K562 (cell line): Measurements from ENCODE around the gene GTPBP6. TPM values are rescaled to one million over a fixed set of nuclear protein-coding genes. Genes with fewer than 3 reads are reported as not detected.

ENCODE experiments used
- ATAC-seq: fragments of 200-7000 bp; cut with Tn5 transposase; 3 replicates; pipeline ENCODE4 v1.9.1; 2020; ENCODE audit warnings: moderate library complexity
- BruUV-seq: library from RNA; stranded (reverse); fragments of 400-500 nt; replicated peaks from 2 replicates; lab custom pipeline; 2021; lab: Mats Ljungman, UMichigan
- CTCF ChIA-PET: fragments of 300-600 bp; formaldehyde crosslinking; extraction: SDS; loops from one replicate; lab custom pipeline; 2021; ENCODE audit warnings: low intra/inter-chr PET ratio; lab: Yijun Ruan, JAX
- POLR2A ChIA-PET: fragments of 300-600, 350-650 bp; sonication (Branson Sonifier 250); formaldehyde crosslinking; extraction: SDS; loops from one replicate; lab custom pipeline; 2021; ENCODE audit warnings: antibody characterized with exemption, inconsistent platforms; lab: Yijun Ruan, JAX
- DNase-seq, 4 experiments: peaks; one replicate each; pipeline versions ENCODE4 v3.0.0 to v3.0.0-alpha.2; 2011 to 2018; ENCODE audit warnings: low spot score in 3 of 4, mixed read lengths in 3 of 4; ENCODE audit errors: extremely low read depth in 1 of 4
- FAIRE-seq: peaks from 2 replicates; lab custom pipeline; 2011; peaks lifted over from hg19 to GRCh38; lab: Jason Lieb, UNC
- H2AFZ ChIP-seq: 2 replicates; pipeline ENCODE4 v1.6.0; 2011; ENCODE audit warnings: low read depth, low read length, control low read depth, inconsistent platforms
- H3K27ac ChIP-seq: fragments of 200-600 bp; 3 replicates; pipeline ENCODE4 v1.8.0; 2011; ENCODE audit warnings: low read depth, mild to moderate bottlenecking, control low read depth, inconsistent platforms, low read length, moderate library complexity, mixed read lengths; ENCODE audit errors: extremely low read depth
- H3K27me3 ChIP-seq, 2 experiments: fragments of 300-600 bp in 1 of 2; 2 replicates in 1 of 2; 3 replicates in 1 of 2; pipeline versions ENCODE4 v1.6.0 to v1.8.0; 2011; ENCODE audit warnings: inconsistent platforms in 2 of 2, low read length in 2 of 2, mild to moderate bottlenecking in 1 of 2, mixed read lengths in 1 of 2, moderate library complexity in 1 of 2; ENCODE audit not compliant: control insufficient read depth in 2 of 2, insufficient read depth in 2 of 2
- H3K36me3 ChIP-seq: fragments of 300-600 bp; 3 replicates; pipeline ENCODE4 v1.8.0; 2011; ENCODE audit warnings: mild to moderate bottlenecking, low read length, inconsistent platforms; ENCODE audit not compliant: control insufficient read depth, insufficient read depth
- H3K4me1 ChIP-seq, 2 experiments: fragments of 200-600 bp in 1 of 2; replicated peaks in 1 of 2; 2 replicates in 1 of 2; 3 replicates in 1 of 2; pipeline versions ENCODE4 v1.5.1 to v1.8.0; 2011; ENCODE audit warnings: inconsistent platforms in 2 of 2, low read length in 2 of 2, mild to moderate bottlenecking in 1 of 2, mixed read lengths in 1 of 2, moderate library complexity in 1 of 2; ENCODE audit not compliant: control insufficient read depth in 2 of 2, insufficient read depth in 2 of 2
- H3K4me2 ChIP-seq: 2 replicates; pipeline ENCODE4 v1.6.1; 2011; ENCODE audit warnings: low read length, control low read depth, inconsistent platforms, mixed read lengths; ENCODE audit not compliant: insufficient read depth
- H3K4me3 ChIP-seq: fragments of 200-600 bp; sonication (generic), shearing (Covaris generic); 2 replicates; pipeline ENCODE4 v1.5.1; 2016; ENCODE audit warnings: control low read depth, inconsistent platforms
- H3K79me2 ChIP-seq: fragments of 200-600 bp; 3 replicates; pipeline ENCODE4 v1.8.0; 2011; ENCODE audit warnings: low read length, inconsistent platforms; ENCODE audit not compliant: control insufficient read depth, insufficient read depth
- H3K9ac ChIP-seq, 2 experiments: 2 replicates each; pipeline versions ENCODE4 v1.6.0 to v1.6.1; 2011; ENCODE audit warnings: low read depth in 2 of 2, low read length in 2 of 2, control low read depth in 1 of 2, inconsistent platforms in 1 of 2, mild to moderate bottlenecking in 1 of 2, mixed read lengths in 1 of 2; ENCODE audit not compliant: insufficient read depth in 1 of 2
- H3K9me1 ChIP-seq: one replicate; pipeline ENCODE4 v1.6.0; 2011; ENCODE audit warnings: inconsistent platforms, mild to moderate bottlenecking, low read length, moderate library complexity; ENCODE audit not compliant: control insufficient read depth, insufficient read depth
- H3K9me3 ChIP-seq: replicated peaks from 2 replicates; pipeline ENCODE4 v1.5.1; 2011; ENCODE audit warnings: low read depth, low read length, inconsistent platforms; ENCODE audit not compliant: control insufficient read depth, insufficient read depth
- H4K20me1 ChIP-seq: replicated peaks from 2 replicates; pipeline ENCODE4 v1.6.1; 2011; ENCODE audit warnings: low read length, inconsistent platforms, mixed read lengths; ENCODE audit not compliant: control insufficient read depth, insufficient read depth
- ELF1 ChIP-seq: fragments of 200-800 bp; sonication (Bioruptor generic); IDR thresholded peaks from 2 replicates; pipeline ENCODE4 v1.6.1; 2016; ENCODE audit warnings: missing genetic modification characterization, missing compliant biosample characterization
- FOXK2 ChIP-seq, 2 experiments: fragments of 450-650 bp; IDR thresholded peaks in 1 of 2; conservative IDR thresholded peaks in 1 of 2; 2 replicates each; pipeline ENCODE4 v1.6.1; 2016; ENCODE audit warnings: low read depth in 2 of 2, mild to moderate bottlenecking in 1 of 2
- L3MBTL2 ChIP-seq: fragments of 450-650 bp; IDR thresholded peaks from 2 replicates; pipeline ENCODE4 v1.6.1; 2016; ENCODE audit warnings: mild to moderate bottlenecking, moderate library complexity
- RAD21 ChIP-seq, 2 experiments: fragments of 250-450 bp in 1 of 2; fragments of 450-650 bp in 1 of 2; sonication (Bioruptor Pico) in 1 of 2; formaldehyde crosslinking in 1 of 2; IDR thresholded peaks in 1 of 2; conservative IDR thresholded peaks in 1 of 2; 2 replicates each; pipeline versions ENCODE4 v1.4.0 to v1.8.0; 2020 to 2022; ENCODE audit warnings: mild to moderate bottlenecking in 2 of 2, moderate library complexity in 1 of 2
- SMAD1 ChIP-seq: fragments of 150-350 bp; IDR thresholded peaks from 2 replicates; pipeline ENCODE4 v1.6.1; 2014; ENCODE audit warnings: low read length, low read depth; ENCODE audit not compliant: partially characterized antibody
- ZNF140 ChIP-seq: fragments of 250-450 bp; sonication (Bioruptor Pico); IDR thresholded peaks from 2 replicates; pipeline ENCODE4 v1.8.0; 2021; ENCODE audit warnings: moderate library complexity, mild to moderate bottlenecking, inconsistent platforms
- ZNF3 ChIP-seq: fragments of 250-450 bp; sonication (Bioruptor Pico); IDR thresholded peaks from 2 replicates; pipeline ENCODE4 v1.5.0; 2021; ENCODE audit warnings: mild to moderate bottlenecking, moderate library complexity
- ZNF57 ChIP-seq: fragments of 450-650 bp; formaldehyde crosslinking; IDR thresholded peaks from 2 replicates; pipeline ENCODE4 v1.4.0; 2020; ENCODE audit warnings: mild to moderate bottlenecking, moderate library complexity
- ZNF77 ChIP-seq: fragments of 250-450 bp; sonication (Bioruptor Pico); IDR thresholded peaks from 2 replicates; pipeline ENCODE4 v1.5.0; 2020
- WGBS: fragments of 100-300 bp; shearing (Covaris generic); methylation state at CpG from one replicate; pipeline ENCODE4 v1.1.6; 2016; ENCODE audit warnings: low coverage, mixed read lengths; ENCODE audit not compliant: insufficient coverage; ENCODE audit errors: missing lambda C conversion rate; 5-methylcytosine and 5-hydroxymethylcytosine counted together
- in situ Hi-C: fragments of 300-500 bp; cut with MboI; formaldehyde crosslinking; loops from 4 replicates; pipeline ENCODE4 v1.15.0; 2018; ENCODE audit warnings: inconsistent platforms, mixed read lengths
- intact Hi-C: fragments of 100-400 bp; cut with micrococcal nuclease; formaldehyde crosslinking; loops from 2 replicates; pipeline ENCODE4 v1.14.2; 2022
- polyA plus RNA-seq, 8 experiments: library from polyadenylated mRNA; depleted of rRNA in 4 of 8; stranded (reverse) in 5 of 8; unstranded in 3 of 8; fragments of >200 nt; fragmentation: Nextera tagmentation in 2 of 8; fragmentation: Illumina TruSeq in 1 of 8; extraction: Ambion mirVana in 2 of 8; extraction: Trizol in 1 of 8; gene quantifications; 2 replicates each; pipeline versions ENCODE4 v1.2.1 to v1.2.3, GENCODE V29; 2011 to 2014; ENCODE audit warnings: inconsistent platforms in 1 of 8, missing spikeins in 1 of 8
- total RNA-seq, 7 experiments: library from RNA; depleted of rRNA in 6 of 7; stranded (reverse); fragments of >200 nt in 6 of 7; fragmentation: Illumina TruSeq in 2 of 7; extraction: Trizol in 2 of 7; gene quantifications; 2 replicates each; pipeline versions ENCODE4 v1.2.1 to v1.2.3, GENCODE V29; 2011 to 2021; ENCODE audit warnings: low replicate concordance in 1 of 7
- TF ChIP-seq, protein P1 (sequence below): fragments of 250-450 bp; sonication (Bioruptor Pico); IDR thresholded peaks from 2 replicates; pipeline ENCODE4 v1.5.0; 2020; ENCODE audit warnings: mild to moderate bottlenecking
- TF ChIP-seq, protein P2 (sequence below): fragments of 250-450 bp; sonication (Bioruptor Pico); IDR thresholded peaks from 2 replicates; pipeline ENCODE4 v1.8.0; 2022; ENCODE audit warnings: inconsistent platforms, mild to moderate bottlenecking, moderate library complexity, borderline replicate concordance
- TF ChIP-seq, protein P3 (sequence below): sonication (generic); formaldehyde crosslinking; IDR thresholded peaks from 2 replicates; pipeline ENCODE4 v1.8.0; 2022; ENCODE audit warnings: missing genetic modification reagents, mild to moderate bottlenecking, borderline replicate concordance
- TF ChIP-seq, protein P4 (sequence below): fragments of 250-450 bp; sonication (Bioruptor Pico); IDR thresholded peaks from 2 replicates; pipeline ENCODE4 v1.8.0; 2021; ENCODE audit warnings: moderate library complexity, mild to moderate bottlenecking, inconsistent platforms

Gene GTPBP6
- total and polyA plus RNA-seq, 9 of the 15 experiments (the other 6 are each of a cell fraction or from before 2014, with no cell fraction given) = 0.24 to 35.2 (median 8.0) TPM

DNA sequence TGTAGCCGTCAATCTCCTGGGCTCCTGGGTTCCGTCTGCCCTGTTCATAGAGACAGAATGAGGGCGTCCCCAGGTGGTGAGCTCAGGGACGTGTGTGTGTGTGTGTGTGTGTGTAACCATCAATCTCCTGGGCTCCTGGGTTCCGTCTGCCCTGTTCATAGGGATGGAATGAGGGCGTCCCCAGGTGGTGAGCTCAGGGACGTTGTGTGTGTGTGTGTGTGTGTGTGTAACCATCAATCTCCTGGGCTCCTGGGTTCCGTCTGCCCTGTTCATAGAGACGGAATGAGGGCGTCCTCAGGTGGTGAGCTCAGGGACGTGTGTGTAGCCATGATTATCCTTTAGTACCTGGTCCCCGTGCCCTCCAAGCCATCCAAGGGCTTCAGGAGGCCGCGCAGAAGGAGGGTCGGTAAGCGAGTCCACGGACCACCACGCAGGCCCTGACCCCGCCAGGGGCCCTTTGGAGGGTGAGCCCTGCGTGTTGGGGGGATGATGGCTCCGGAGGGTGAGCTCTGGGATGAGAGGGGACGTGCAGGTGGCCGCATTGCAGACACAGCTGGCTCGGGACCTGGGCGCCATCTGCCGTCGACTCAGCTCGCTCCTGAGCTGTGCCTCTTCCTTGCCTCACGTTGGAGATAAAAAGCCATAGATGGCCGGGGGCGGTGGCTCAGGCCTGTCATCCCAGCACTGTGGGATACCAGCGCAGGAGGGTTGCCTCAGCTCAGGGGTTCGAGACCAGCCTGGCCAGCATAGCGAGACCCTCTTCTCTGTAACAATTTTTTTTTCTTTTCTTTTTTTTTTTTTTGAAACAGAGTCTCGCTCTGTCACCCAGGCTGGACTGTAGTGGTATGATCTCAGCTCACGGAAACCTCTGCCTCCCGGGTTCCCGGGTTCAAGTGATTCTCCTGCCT is 5.4 kb upstream of the GTPBP6 start (continued):
- TF ChIP-seq RAD21 (CRISPR knock-in tag; conservative IDR thresholded peaks at IDR 0.05 in 1 of 2, IDR thresholded peaks at IDR 0.05 in 1 of 2) = peak; percentile 25 to 41; a peak in 2 of 4 replicates
- no peak for TF ChIP-seq ELF1
- TF ChIP-seq, protein P1, sequence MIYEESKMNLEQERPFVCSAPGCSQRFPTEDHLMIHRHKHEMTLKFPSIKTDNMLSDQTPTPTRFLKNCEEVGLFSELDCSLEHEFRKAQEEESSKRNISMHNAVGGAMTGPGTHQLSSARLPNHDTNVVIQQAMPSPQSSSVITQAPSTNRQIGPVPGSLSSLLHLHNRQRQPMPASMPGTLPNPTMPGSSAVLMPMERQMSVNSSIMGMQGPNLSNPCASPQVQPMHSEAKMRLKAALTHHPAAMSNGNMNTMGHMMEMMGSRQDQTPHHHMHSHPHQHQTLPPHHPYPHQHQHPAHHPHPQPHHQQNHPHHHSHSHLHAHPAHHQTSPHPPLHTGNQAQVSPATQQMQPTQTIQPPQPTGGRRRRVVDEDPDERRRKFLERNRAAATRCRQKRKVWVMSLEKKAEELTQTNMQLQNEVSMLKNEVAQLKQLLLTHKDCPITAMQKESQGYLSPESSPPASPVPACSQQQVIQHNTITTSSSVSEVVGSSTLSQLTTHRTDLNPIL (CRISPR knock-in tag) = no peak
- TF ChIP-seq ZNF57 = no peak
- TF ChIP-seq ZNF140 (CRISPR knock-in tag) = no peak
- no peak for TF ChIP-seq ZNF3 (CRISPR knock-in tag)
- TF ChIP-seq ZNF77 (CRISPR knock-in tag) = no peak

DNA sequence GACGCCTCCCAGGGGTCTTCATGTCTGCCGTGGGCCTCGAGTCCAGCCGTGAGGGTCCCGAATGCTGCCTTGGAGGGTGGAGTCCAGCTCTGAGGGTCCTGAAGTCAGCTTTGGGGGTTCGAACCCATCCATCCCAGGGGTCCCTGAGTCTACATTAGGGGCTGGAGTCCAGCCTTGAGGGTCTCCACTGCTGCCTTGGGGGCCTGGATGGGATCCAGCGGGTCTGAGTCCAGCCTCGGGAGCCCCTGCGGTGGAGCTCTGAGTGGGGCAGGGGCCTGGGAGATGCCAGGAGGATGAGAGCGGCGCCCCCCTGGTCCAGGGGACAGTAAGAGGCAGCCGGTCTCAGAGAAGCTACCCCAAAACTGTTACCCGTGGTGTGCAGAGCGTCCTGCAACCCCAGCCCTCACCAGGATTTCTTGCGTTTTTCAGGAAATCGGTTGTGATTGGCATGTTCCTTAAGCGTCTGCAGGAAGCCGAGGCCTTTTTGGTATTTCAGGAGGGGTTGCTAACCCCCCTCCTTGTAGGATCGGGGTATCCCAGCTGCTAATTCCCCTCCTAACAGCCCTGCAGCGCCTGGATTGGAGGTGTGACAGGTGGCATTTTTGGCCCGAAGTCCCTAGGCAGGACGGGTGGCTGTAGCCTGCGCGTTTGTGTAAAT is 1.7 kb upstream of the GTPBP6 start:
- Histone ChIP-seq H3K27ac (peak overlapping the region; percentile 87; the same call in 2 of the 3 replicates), H3K36me3 (peaks cover 11% of the 10 kb centered on the region; the same call in 2 of the 3 replicates), H3K9ac (peak overlapping the region; percentile 87 to 95), H3K79me2 (peaks cover 30% of the 10 kb centered on the region), H4K20me1 (no peaks in the 10 kb centered on the region), H2AFZ (no peak overlapping the region), H3K4me1 (peaks cover 5 to 39% of the 10 kb centered on the region in 2 experiments; a peak in 4 of 5 replicates), H3K9me1 (no peaks in the 10 kb centered on the region), H3K4me2 (peak overlapping the region; percentile 73), H3K27me3 (no peaks in the 10 kb centered on the region), H3K9me3 (no peaks in the 10 kb centered on the region), H3K4me3 (peak overlapping the region; percentile 75)
- FAIRE-seq = no peak
- 2% methylated on average over 18 of the region's 24 CpGs for WGBS
- CTCF ChIA-PET = no interaction called here
- no TSS peak for BruUV-seq
- no peak for ATAC-seq
- DNase-seq = peak in 1 of 4 experiments; percentile 25
- in situ Hi-C loops (no loop called here), intact Hi-C loops (loop anchor here (10.0 kb wide), 1 partner anchor 65 kb away; the partner anchor contains the start of gene PPP2R3B)
- POLR2A ChIA-PET = no interaction called here
- no peak for TF ChIP-seq FOXK2 (conservative IDR thresholded peaks at IDR 0.05 in 1 of 2, IDR thresholded peaks at IDR 0.05 in 1 of 2; ENCODE audit: low read depth in 2 of 2)
- TF ChIP-seq, protein P2, sequence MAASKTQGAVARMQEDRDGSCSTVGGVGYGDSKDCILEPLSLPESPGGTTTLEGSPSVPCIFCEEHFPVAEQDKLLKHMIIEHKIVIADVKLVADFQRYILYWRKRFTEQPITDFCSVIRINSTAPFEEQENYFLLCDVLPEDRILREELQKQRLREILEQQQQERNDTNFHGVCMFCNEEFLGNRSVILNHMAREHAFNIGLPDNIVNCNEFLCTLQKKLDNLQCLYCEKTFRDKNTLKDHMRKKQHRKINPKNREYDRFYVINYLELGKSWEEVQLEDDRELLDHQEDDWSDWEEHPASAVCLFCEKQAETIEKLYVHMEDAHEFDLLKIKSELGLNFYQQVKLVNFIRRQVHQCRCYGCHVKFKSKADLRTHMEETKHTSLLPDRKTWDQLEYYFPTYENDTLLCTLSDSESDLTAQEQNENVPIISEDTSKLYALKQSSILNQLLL (CRISPR knock-in tag) = no peak
- peak; percentile 71 for TF ChIP-seq L3MBTL2
- TF ChIP-seq, protein P3, sequence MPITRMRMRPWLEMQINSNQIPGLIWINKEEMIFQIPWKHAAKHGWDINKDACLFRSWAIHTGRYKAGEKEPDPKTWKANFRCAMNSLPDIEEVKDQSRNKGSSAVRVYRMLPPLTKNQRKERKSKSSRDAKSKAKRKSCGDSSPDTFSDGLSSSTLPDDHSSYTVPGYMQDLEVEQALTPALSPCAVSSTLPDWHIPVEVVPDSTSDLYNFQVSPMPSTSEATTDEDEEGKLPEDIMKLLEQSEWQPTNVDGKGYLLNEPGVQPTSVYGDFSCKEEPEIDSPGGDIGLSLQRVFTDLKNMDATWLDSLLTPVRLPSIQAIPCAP (CRISPR knock-in tag) = no peak
- TF ChIP-seq, protein P4, sequence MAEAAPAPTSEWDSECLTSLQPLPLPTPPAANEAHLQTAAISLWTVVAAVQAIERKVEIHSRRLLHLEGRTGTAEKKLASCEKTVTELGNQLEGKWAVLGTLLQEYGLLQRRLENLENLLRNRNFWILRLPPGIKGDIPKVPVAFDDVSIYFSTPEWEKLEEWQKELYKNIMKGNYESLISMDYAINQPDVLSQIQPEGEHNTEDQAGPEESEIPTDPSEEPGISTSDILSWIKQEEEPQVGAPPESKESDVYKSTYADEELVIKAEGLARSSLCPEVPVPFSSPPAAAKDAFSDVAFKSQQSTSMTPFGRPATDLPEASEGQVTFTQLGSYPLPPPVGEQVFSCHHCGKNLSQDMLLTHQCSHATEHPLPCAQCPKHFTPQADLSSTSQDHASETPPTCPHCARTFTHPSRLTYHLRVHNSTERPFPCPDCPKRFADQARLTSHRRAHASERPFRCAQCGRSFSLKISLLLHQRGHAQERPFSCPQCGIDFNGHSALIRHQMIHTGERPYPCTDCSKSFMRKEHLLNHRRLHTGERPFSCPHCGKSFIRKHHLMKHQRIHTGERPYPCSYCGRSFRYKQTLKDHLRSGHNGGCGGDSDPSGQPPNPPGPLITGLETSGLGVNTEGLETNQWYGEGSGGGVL = no peak
- TF ChIP-seq SMAD1 = no peak
